ENCODE measurements around the gene IGFBP3. TPM values are rescaled to one million over a fixed set of nuclear protein-coding genes. Genes with fewer than 3 reads are reported as not detected.

IGFBP3 gene
- total and polyA plus RNA-seq, 2 of the 13 experiments (the other 11 are each of a cell fraction or from before 2014, with no cell fraction given), result 57.5 TPM; not detected in 1

DNA sequence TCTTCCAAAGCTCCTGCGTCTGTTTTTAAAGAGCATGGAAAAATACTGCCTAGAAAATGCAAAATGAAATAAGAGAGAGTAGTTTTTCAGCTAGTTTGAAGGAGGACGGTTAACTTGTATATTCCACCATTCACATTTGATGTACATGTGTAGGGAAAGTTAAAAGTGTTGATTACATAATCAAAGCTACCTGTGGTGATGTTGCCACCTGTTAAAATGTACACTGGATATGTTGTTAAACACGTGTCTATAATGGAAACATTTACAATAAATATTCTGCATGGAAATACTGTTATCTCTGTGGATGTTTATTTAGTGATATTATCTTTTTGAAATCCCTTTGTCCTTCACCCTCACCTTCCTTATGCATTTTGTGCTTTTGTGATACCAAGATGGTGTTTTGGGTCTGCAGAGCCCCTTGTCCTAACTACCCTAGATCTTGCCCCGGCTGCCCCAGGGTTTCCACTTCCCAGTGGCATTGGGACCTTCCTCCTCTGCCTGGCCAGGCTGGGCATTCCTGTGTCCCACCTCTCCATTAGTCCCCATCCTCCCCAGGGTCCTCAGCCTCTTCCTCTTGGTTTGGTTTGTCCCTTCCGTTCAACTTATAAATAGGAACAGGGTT lies 27.6 kb downstream of the IGFBP3 start (continued):
- TF ChIP-seq ZNF138 (CRISPR knock-in tag; IDR thresholded peaks at IDR 0.05; ENCODE audit: low read depth) (no peak), TARDBP (CRISPR knock-in tag; IDR thresholded peaks at IDR 0.05) (no peak; the same call in 1 of the 2 replicates), ERF (CRISPR knock-in tag; IDR thresholded peaks at IDR 0.05) (0 out of 2 replicates have a peak, but pooled peaks have one; percentile 75), ZNF724P (CRISPR knock-in tag; IDR thresholded peaks at IDR 0.05; ENCODE audit: borderline replicate concordance) (no peak), ZNF563 (CRISPR knock-in tag; IDR thresholded peaks at IDR 0.05) (no peak), ARID2 (CRISPR knock-in tag; IDR thresholded peaks at IDR 0.05; ENCODE audit: borderline replicate concordance) (peak; percentile 76), ZNF329 (CRISPR knock-in tag; IDR thresholded peaks at IDR 0.05; ENCODE audit: low read depth) (no peak; the same call in 1 of the 2 replicates), TAF1 (CRISPR knock-in tag; IDR thresholded peaks at IDR 0.05) (no peak), MBNL3 (CRISPR knock-in tag; conservative IDR thresholded peaks at IDR 0.05) (no peak), DNMT3B (CRISPR knock-in tag; conservative IDR thresholded peaks at IDR 0.05) (no peak; the same call in none of the 2 replicates), KDM3A (CRISPR knock-in tag; IDR thresholded peaks at IDR 0.05; ENCODE audit: low read depth) (no peak), NCOA2 (CRISPR knock-in tag; IDR thresholded peaks at IDR 0.05) (peak; percentile 38; the same call in 1 of the 2 replicates), ZNF3 (CRISPR knock-in tag; IDR thresholded peaks at IDR 0.05) (no peak), PLRG1 (conservative IDR thresholded peaks at IDR 0.05) (no peak), SMYD3 (CRISPR knock-in tag; IDR thresholded peaks at IDR 0.05) (no peak), ATAD3A (CRISPR knock-in tag; IDR thresholded peaks at IDR 0.05) (no peak)
- TF ChIP-seq, protein P1, sequence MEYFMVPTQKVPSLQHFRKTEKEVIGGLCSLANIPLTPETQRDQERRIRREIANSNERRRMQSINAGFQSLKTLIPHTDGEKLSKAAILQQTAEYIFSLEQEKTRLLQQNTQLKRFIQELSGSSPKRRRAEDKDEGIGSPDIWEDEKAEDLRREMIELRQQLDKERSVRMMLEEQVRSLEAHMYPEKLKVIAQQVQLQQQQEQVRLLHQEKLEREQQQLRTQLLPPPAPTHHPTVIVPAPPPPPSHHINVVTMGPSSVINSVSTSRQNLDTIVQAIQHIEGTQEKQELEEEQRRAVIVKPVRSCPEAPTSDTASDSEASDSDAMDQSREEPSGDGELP (IDR thresholded peaks at IDR 0.05; ENCODE audit: borderline replicate concordance, low read depth), result peak; percentile 62; the same call in 1 of the 2 replicates
- TF ChIP-seq, protein P2, sequence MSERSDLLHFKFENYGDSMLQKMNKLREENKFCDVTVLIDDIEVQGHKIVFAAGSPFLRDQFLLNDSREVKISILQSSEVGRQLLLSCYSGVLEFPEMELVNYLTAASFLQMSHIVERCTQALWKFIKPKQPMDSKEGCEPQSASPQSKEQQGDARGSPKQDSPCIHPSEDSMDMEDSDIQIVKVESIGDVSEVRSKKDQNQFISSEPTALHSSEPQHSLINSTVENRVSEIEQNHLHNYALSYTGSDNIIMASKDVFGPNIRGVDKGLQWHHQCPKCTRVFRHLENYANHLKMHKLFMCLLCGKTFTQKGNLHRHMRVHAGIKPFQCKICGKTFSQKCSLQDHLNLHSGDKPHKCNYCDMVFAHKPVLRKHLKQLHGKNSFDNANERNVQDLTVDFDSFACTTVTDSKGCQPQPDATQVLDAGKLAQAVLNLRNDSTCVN (CRISPR knock-in tag; IDR thresholded peaks at IDR 0.05; ENCODE audit: borderline replicate concordance), result no peak
- TF ChIP-seq, protein P3, sequence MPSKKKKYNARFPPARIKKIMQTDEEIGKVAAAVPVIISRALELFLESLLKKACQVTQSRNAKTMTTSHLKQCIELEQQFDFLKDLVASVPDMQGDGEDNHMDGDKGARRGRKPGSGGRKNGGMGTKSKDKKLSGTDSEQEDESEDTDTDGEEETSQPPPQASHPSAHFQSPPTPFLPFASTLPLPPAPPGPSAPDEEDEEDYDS (CRISPR knock-in tag; IDR thresholded peaks at IDR 0.05), result no peak
- TF ChIP-seq, protein P4, sequence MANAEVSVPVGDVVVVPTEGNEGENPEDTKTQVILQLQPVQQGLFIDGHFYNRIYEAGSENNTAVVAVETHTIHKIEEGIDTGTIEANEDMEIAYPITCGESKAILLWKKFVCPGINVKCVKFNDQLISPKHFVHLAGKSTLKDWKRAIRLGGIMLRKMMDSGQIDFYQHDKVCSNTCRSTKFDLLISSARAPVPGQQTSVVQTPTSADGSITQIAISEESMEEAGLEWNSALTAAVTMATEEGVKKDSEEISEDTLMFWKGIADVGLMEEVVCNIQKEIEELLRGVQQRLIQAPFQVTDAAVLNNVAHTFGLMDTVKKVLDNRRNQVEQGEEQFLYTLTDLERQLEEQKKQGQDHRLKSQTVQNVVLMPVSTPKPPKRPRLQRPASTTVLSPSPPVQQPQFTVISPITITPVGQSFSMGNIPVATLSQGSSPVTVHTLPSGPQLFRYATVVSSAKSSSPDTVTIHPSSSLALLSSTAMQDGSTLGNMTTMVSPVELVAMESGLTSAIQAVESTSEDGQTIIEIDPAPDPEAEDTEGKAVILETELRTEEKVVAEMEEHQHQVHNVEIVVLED (CRISPR knock-in tag; IDR thresholded peaks at IDR 0.05; ENCODE audit: borderline replicate concordance), result no peak
- TF ChIP-seq, protein P5, sequence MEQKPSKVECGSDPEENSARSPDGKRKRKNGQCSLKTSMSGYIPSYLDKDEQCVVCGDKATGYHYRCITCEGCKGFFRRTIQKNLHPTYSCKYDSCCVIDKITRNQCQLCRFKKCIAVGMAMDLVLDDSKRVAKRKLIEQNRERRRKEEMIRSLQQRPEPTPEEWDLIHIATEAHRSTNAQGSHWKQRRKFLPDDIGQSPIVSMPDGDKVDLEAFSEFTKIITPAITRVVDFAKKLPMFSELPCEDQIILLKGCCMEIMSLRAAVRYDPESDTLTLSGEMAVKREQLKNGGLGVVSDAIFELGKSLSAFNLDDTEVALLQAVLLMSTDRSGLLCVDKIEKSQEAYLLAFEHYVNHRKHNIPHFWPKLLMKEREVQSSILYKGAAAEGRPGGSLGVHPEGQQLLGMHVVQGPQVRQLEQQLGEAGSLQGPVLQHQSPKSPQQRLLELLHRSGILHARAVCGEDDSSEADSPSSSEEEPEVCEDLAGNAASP (CRISPR knock-in tag; IDR thresholded peaks at IDR 0.05; ENCODE audit: borderline replicate concordance), result no peak
- TF ChIP-seq, protein P6, sequence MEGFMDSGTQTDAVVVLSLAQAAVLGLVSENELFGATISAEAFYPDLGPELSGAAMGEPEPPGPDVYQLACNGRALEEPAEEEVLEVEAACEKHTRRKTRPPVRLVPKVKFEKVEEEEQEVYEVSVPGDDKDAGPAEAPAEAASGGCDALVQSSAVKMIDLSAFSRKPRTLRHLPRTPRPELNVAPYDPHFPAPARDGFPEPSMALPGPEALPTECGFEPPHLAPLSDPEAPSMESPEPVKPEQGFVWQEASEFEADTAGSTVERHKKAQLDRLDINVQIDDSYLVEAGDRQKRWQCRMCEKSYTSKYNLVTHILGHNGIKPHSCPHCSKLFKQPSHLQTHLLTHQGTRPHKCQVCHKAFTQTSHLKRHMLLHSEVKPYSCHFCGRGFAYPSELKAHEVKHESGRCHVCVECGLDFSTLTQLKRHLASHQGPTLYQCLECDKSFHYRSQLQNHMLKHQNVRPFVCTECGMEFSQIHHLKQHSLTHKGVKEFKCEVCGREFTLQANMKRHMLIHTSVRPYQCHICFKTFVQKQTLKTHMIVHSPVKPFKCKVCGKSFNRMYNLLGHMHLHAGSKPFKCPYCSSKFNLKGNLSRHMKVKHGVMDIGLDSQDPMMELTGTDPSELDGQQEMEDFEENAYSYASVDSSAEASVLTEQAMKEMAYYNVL (CRISPR knock-in tag; IDR thresholded peaks at IDR 0.05; ENCODE audit: borderline replicate concordance), result no peak; the same call in 1 of the 2 replicates
- TF ChIP-seq, protein P7, sequence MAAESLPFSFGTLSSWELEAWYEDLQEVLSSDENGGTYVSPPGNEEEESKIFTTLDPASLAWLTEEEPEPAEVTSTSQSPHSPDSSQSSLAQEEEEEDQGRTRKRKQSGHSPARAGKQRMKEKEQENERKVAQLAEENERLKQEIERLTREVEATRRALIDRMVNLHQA (CRISPR knock-in tag; IDR thresholded peaks at IDR 0.05), result no peak

Measured in HepG2 (cell line).